ENCODE data around the gene ZNF14. TPM values are rescaled to one million over a fixed set of nuclear protein-coding genes. Genes with fewer than 3 reads are reported as not detected.
"Not testable (repeated sequence)": the region's sequence is repeated elsewhere in the genome, so short reads cannot be mapped to it uniquely, and the experiment has no call there.

The ZNF14 gene
- polyA plus RNA-seq, 3 donors = 17.0 to 19.0 (median 18.1) TPM

GRCh38 chr19:19697589-19697988, 35.3 kb downstream of the ZNF14 start:
- no peak for DNase-seq (ENCODE audit: low read depth in 3 of 3, low spot score in 2 of 3)

DNA sequence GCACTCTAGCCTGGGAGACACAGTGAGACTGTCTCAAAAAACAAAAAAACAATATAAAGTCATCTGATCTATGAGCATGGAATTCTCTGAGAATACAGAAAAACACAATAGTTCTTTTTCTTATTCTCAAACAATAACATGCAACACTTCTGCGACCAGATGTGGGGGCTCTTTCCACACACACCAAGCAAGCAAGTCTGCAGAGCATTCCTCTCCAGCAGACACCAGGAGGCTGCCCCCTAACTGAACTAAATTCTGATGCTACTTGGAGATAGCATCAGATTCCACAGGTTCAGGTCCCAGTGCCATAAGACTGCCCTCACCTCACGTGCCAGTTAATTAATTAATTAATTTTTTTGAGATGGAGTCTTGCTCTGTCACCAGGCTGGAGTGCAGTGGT, 36.5 kb downstream of the ZNF14 start:
- no peak for DNase-seq (ENCODE audit: low read depth in 3 of 3, low spot score in 2 of 3)

DNA sequence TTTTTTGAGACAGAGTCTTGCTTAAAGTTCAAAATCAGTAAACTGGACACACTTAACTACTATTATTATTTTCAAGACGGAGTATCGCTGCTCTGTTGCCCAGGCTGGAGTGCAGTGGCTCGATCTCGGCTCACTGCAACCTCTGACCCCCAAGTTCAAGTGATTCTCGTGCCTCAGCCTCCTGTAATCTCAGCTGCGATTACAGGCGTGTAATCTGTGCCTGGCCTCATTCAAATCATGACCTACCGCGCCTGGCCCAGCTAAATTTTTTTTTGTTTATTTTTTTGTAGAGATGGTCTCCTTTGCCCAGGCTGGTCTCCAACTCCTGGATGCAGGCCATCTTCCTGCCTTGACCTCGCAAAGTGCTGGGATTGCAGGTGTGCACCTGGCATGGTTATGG, 41.2 kb downstream of the ZNF14 start:
- no peak for DNase-seq (ENCODE audit: low read depth in 3 of 3, low spot score in 2 of 3)

DNA sequence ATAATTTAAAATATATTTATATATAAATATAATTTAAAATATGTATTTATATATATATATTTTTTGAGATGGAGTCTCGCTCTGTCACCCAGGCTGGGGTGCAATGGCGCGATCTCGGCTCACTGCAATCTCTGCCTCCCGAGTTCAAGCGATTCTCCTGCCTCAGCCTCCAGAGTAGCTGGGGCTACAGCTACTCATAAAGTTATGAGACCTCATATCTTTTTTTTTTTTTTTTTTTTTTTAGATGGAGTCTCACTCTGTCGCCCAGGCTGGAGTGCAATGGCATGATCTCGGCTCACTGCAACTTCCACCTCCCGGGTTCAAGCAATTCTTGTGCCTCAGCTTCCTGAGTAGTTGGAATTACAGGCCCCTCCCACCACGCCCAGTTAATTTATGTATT, 43.9 kb downstream of the ZNF14 start:
- DNase-seq (ENCODE audit: low read depth in 3 of 3, low spot score in 2 of 3) = not testable (repeated sequence)

DNA sequence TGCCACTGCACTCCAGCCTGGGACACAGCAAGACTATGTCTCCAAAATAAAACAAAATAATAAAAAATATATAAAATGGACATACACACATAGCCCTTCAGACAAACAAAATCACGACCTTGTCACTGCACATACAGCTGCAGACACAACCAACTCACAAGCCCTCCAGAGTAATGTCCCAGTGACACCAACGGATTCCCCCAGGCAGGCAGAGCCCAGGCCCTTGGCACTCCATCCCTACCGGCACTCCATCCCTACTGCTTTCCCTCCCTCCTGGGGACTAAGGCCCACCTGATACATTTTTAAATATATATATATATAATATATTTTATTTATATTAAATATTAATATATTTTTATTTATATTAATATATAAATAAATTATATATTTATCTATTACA, 45.8 kb downstream of the ZNF14 start:
- no peak for DNase-seq (ENCODE audit: low read depth in 3 of 3, low spot score in 2 of 3)

- DNase-seq (ENCODE audit: low read depth in 3 of 3, low spot score in 2 of 3) = no peak
Measured at GRCh38 chr19:19686580-19686979, 46.3 kb downstream of the ZNF14 start.

- not testable (repeated sequence) for DNase-seq (ENCODE audit: low read depth in 3 of 3, low spot score in 2 of 3)
Measured at GRCh38 chr19:19686119-19686518, 46.8 kb downstream of the ZNF14 start.

GRCh38 chr19:19679176-19680073, 53.5 kb downstream of the ZNF14 start:
- no peak for DNase-seq (ENCODE audit: low read depth in 3 of 3, low spot score in 2 of 3)

DNA sequence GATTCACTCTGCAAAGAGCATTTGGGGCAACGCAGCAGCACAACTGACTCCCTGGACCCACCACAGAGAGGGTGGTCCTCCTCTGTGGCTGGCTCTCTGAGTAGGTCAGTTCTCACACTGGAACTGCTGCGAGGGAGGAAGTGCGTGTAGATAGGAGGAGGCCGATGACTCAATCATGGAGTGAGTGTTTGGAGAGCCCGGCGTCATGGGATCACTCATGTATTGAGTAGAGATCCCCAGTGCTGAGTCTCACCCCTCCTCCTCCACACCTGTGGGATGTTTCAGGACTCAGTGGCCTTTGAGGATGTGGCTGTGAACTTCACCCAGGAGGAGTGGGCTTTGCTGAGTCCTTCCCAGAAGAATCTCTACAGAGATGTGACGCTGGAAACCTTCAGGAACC, 55.3 kb downstream of the ZNF14 start:
- DNase-seq (ENCODE audit: low read depth in 3 of 3, low spot score in 2 of 3) = no peak

DNA sequence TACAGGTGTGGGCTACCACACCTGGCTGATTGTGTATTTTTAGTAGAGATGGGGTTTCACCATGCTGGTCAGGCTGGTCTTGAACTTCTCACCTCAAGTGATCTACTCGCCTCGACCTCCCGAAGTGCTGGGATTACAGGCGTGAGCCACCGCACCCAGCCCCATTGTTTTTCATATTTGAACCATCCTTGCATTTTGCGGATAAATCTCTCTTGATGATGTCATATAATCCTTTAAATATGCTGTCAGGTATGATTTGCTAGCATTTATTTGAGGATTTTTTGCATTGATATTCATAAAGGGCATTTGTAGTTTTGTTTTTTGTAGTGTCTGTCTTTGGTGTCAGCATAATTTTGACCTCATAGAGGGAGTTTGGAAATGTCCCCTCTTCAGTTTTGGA, 58.6 kb downstream of the ZNF14 start:
- no peak for DNase-seq (ENCODE audit: low read depth in 3 of 3, low spot score in 2 of 3)

GRCh38 chr19:19672816-19673215, 60.1 kb downstream of the ZNF14 start:
- DNase-seq (ENCODE audit: low read depth in 3 of 3, low spot score in 2 of 3) = no peak

DNA sequence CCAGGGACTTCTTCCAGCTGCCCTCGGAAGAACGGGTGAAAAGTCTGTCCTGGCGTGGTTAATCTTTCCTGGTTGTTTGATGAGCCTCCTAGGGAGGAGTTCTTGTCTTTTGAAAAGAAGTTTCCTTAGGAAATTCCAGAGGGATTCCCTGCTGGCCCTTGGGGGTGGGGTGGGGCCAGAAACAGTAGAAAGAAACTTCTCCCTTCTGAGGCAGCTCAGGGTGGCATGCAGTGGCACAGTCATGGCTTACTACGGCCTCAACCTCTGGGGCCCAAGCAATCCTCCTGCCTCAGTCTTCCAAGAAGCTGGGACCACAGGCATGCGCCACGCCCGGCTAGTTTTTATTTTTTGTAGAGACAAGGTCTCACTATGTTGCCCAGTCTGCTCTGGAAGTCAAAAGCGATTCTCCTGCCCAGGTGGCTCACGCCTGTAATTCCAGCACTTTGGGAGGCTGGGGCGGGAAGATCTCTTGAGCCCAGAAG, 62.8 kb downstream of the ZNF14 start:
- DNase-seq (ENCODE audit: low read depth in 3 of 3, low spot score in 2 of 3) = no peak

- peak; percentile 68 to 85 (median 80) for DNase-seq (ENCODE audit: low read depth in 3 of 3, low spot score in 2 of 3)
Measured at GRCh38 chr19:19668230-19669012, 64.5 kb downstream of the ZNF14 start, which contains the start of gene ZNF101. Gene ZNF101 (plus strand): TSS chr19:19668839. CDS start chr19:19668964, 125 bp downstream.

DNA sequence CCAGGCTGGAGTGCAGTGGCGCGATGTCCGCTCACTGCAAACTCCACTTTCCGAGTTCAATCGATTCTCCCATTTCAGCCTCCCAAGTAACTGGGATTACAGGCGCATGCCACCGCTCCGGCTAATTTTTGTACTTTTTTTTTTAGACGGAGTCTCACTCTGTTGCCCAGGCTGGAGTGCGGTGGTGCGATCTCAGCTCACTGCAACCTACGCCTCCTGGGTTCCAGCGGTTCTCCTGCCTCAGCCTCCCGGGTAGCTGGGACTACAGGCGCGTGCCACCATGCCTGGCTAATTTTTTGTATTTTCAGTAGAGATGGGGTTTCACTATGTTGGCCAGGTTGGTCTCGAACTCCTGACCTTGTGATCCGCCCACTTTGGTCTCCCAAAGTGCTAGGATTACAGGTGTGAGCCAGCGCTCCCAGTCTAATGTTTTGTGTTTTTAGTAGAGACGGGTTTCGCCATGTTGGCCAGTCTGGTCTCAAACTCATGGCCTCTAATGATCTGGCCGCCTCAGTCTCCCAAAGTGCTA, 67.4 kb downstream of the ZNF14 start:
- DNase-seq (ENCODE audit: low read depth in 3 of 3, low spot score in 2 of 3) = not testable (repeated sequence)

DNA sequence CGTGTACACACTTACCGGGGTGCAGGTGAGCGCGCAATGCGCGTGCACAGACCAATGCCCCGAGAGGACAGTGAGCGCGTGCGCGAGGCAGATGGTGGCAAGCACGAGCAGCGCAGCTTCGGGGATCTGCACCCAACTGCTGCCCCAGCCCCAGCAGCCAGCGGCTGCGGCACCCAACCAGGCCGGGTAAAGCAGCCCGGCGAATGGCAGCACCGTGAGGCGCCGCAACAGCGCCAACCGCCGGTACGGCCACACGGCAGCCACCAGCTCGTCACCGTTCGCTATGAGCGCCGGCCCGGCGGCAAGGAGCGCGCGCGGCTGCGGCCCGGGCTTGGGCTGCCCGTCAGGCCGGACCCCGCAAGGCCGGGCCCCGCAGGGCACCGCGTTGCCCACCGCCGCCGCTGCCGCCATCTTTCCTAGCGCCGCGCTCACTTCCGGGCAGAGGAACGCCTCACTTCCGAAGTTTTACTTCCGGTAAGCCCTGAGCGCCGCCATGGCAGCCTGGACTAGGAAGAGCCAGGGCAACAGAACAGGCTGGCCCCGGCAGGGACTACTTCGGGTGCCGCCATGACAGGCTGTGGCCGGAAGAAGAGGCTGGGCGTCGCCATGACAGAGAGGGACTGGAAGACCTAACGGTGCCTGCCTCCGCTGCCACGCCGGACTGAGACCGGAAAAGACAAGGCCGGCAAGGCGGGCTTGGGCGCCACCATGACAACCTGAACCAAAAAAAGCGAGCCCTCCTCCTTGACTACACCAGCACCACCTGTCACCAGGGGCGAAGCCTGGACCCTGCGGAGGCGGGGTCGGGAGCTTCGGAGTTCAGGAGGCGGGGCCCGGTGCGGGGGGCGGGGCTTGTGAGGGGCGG, 69.4 kb downstream of the ZNF14 start, which contains the start of gene ATP13A1:
TSS of gene ATP13A1 (minus strand) at position 421 of the 865 bp plus-strand sequence. CDS start at position 411, 10 bp downstream.
- peak; percentile 90 to 93 (median 92) for DNase-seq (ENCODE audit: low read depth in 3 of 3, low spot score in 2 of 3)

- no peak for DNase-seq (ENCODE audit: low read depth in 3 of 3, low spot score in 2 of 3)
Measured at GRCh38 chr19:19662871-19663255, 70.0 kb downstream of the ZNF14 start.

GRCh38 chr19:19662344-19662743, 70.6 kb downstream of the ZNF14 start:
- no peak for DNase-seq (ENCODE audit: low read depth in 3 of 3, low spot score in 2 of 3)

GRCh38 chr19:19661675-19662251, 71.1 kb downstream of the ZNF14 start:
- no peak for DNase-seq (ENCODE audit: low read depth in 3 of 3, low spot score in 2 of 3)

- no peak for DNase-seq (ENCODE audit: low read depth in 3 of 3, low spot score in 2 of 3)
Measured at GRCh38 chr19:19661141-19661674, 71.7 kb downstream of the ZNF14 start.
